Epithelial cell of proximal tubule (primary cell): ENCODE data around the gene IKZF1. TPM values are rescaled to one million over a fixed set of nuclear protein-coding genes. Genes with fewer than 3 reads are reported as not detected.

Source experiments
- DNase-seq: peaks from one replicate; pipeline ENCODE4 v3.0.0-alpha.2; 2011; ENCODE audit warnings: low read depth
- H3K4me3 ChIP-seq: 2 replicates; pipeline ENCODE4 v1.5.1; 2011; ENCODE audit warnings: low read depth, mild to moderate bottlenecking, low read length
- CTCF ChIP-seq: conservative IDR thresholded peaks from 2 replicates; pipeline ENCODE4 v1.5.1; 2012; ENCODE audit warnings: low read depth, mild to moderate bottlenecking, low read length
- total RNA-seq: library from RNA; depleted of rRNA; stranded (reverse); fragments of >200 nt; gene quantifications from 2 replicates; pipeline ENCODE4 v1.2.3, GENCODE V29; 2015

The IKZF1 gene
- total RNA-seq, 1 donor from 2014 or later = not detected

- no peak for TF ChIP-seq CTCF
Observed at GRCh38 chr7:50293509-50294179, 10.9 kb upstream of the IKZF1 start.

GRCh38 chr7:50295133-50295532 lies 9.4 kb upstream of the IKZF1 start:
- no peak for DNase-seq
- no peak overlapping the region for H3K4me3 ChIP-seq
- TF ChIP-seq CTCF = no peak

More at GRCh38 chr7:50293509-50294179, 10.9 kb upstream of the IKZF1 start:
- H3K4me3 ChIP-seq = no peak overlapping the region
- no peak for DNase-seq

- no peak overlapping the region for H3K4me3 ChIP-seq
- no peak for DNase-seq
- TF ChIP-seq CTCF = no peak
Observed at GRCh38 chr7:50296799-50297198, 7.7 kb upstream of the IKZF1 start.

- TF ChIP-seq CTCF = no peak
- no peak overlapping the region for H3K4me3 ChIP-seq
- DNase-seq = no peak
Observed at GRCh38 chr7:50298811-50299562, 5.5 kb upstream of the IKZF1 start.

- DNase-seq = no peak
- no peak for TF ChIP-seq CTCF
- no peak overlapping the region for H3K4me3 ChIP-seq
Observed at GRCh38 chr7:50300336-50300735, 4.2 kb upstream of the IKZF1 start.

GRCh38 chr7:50302486-50303334 lies 1.8 kb upstream of the IKZF1 start:
- no peak for TF ChIP-seq CTCF
- H3K4me3 ChIP-seq = no peak overlapping the region
- DNase-seq = no peak
